OCI-LY3 (cell line): Measurements from ENCODE around the gene RPGRIP1L.

ENCODE experiments used
- CTCF ChIP-seq: fragments of 200-600, 300-600 bp; sonication (generic); IDR thresholded peaks from 2 replicates; pipeline ENCODE4 v1.5.1; 2014; ENCODE audit warnings: antibody characterized with exemption, low read length, low read depth
- EZH2phosphoT487 ChIP-seq: fragments of 200-600 bp; shearing (Covaris generic); IDR thresholded peaks from 2 replicates; pipeline ENCODE4 v1.6.1; 2018; ENCODE audit warnings: antibody characterized with exemption, mixed run types, low read depth

DNA sequence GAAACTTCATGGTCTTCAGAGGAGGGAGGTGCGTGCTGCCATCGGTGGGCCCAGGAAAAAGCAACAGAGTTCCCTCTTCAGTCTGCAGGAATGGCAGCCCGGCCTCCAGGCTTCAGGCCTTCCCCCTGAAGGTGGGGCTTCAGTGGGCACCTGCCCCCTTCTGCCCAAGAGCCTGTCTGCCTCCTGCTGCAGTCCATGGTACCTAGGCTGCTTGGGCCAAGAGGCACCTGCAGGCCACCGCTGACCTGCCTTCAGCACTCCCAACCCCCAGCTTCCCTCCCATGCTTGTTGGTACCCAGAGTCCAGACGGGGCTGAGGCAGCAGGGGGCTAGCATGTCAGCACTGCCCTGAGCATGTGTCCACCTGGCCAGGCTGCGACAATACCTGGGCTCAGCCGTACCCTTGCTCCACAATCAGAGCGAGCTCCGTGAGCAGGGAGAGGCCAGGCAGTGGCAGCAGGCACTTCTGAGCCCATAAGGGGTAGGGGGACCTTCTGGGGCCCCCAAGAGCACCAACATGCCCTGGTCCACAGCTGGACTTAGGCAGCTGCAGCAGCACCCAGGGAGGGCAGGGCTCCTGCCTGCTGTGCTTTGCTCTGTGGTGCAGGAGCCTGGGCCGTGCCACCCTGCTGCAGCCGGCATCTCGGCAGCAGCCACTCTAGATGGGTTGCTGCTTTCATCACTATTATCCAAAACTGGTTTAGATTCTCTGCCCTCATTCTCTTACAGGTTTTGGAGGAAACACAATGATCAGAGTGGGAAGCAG, 123.4 kb downstream of the RPGRIP1L start:
- TF ChIP-seq CTCF (no peak), EZH2phosphoT487 (no peak)
